ENCODE data around the gene COL9A2.
A peak's percentile ranks its signal among the peaks of the same experiment; 100 is the strongest.
"Not testable (repeated sequence)": the region's sequence is repeated elsewhere in the genome, so short reads cannot be mapped to it uniquely, and the experiment has no call there.

COL9A2 gene

DNA sequence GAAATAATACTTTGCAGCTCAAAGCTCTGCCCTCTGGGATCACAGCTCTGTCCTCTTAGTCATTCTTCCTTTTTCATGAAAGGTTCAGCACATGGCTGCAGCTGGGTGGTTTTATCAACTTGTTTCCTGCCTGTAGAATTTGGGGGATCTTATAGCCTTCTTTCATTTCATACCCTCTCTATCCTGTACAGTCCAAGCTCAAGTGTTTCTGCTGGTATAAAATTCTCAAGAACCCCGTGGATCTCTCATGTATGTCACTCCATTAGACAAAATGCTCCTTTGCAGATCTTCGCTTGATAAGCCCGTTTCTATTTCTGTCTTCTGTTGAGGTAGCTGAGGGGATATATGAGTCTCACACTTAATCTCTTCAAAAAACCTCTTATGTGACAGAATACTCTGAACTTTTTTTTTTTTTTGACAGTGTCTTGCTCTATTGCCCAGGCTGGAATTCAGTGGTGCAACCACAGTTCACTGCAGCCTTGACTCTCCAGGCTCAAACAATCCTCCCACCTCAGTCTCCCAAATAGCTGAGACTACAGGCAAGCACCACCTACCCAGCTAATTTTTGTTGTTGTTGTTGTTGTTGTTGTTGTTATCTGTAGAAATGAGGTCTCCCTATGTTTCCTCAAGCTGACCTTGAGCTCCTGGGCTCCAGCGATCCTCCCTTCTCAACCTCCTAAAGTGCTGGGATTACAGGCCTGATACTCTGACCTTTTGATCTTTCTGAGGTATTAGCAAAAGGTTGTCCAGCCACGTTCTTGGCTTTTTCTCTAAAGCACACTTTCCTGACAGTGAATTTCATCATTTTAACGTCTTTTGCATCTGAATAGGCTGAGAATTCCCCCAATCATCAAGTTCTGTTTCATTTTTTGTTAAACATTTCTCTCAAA lies 24.6 kb upstream of the COL9A2 start:
- no peaks in the 10 kb centered on the region for H3K4me1 ChIP-seq (ENCODE audit: insufficient read depth, low read length)
- no peak overlapping the region for H3K9ac ChIP-seq (ENCODE audit: low read depth, low read length)
- no peaks in the 10 kb centered on the region for H3K36me3 ChIP-seq (ENCODE audit: insufficient read depth, low read length)
- H3K9me3 ChIP-seq (ENCODE audit: control insufficient read depth, insufficient read depth, low read length) = 0 out of 2 replicates have a peak, but pooled peaks cover 2% of the 10 kb centered on the region

DNA sequence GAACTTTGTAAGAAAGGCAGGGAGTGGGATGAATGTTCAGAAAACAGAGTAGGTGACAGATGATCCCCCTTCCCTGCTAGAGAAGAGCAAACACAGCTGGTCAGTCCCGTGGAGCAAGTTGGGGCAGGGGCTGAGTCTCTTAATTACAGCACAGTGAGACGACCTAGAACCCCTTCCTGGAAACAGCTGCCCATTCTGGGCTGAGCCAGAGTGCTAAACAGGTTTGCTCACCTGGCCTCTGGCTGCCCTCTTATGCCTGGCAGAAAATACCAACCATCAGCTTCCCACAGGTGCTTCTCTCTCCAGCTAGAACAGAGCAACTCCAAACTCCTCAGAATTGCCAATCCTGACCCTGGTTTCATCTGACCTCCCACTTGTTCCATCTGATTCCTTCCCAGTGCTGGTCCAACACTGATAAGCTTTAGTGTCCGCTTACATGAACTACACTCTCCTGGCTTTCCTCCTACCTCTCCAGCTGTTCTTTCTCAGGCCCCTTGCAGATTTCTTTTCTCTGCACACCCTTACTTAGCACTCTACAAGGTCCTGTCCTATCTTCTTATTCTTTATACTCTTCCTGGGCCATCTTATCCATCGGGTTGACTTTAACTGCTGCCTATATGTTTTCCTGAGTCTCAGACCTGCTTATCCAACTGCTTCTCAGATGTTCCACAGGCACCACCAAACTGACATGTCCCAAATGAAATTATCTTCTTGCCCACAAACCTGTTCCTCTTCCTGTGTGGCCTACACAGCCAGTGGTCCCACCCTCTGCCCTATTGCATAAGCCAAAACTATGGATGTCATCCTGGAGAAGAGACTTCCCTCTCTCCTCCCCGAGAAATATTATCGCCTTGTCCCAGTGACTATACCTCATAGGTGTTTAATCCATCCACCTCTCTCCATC lies 22.6 kb upstream of the COL9A2 start:
- H3K9ac ChIP-seq (ENCODE audit: low read depth, low read length) = no peak overlapping the region
- 0 out of 2 replicates have a peak, but pooled peaks cover 2% of the 10 kb centered on the region for H3K9me3 ChIP-seq (ENCODE audit: control insufficient read depth, insufficient read depth, low read length)
- no peaks in the 10 kb centered on the region for H3K36me3 ChIP-seq (ENCODE audit: insufficient read depth, low read length)
- H3K4me1 ChIP-seq (ENCODE audit: insufficient read depth, low read length) = no peaks in the 10 kb centered on the region

DNA sequence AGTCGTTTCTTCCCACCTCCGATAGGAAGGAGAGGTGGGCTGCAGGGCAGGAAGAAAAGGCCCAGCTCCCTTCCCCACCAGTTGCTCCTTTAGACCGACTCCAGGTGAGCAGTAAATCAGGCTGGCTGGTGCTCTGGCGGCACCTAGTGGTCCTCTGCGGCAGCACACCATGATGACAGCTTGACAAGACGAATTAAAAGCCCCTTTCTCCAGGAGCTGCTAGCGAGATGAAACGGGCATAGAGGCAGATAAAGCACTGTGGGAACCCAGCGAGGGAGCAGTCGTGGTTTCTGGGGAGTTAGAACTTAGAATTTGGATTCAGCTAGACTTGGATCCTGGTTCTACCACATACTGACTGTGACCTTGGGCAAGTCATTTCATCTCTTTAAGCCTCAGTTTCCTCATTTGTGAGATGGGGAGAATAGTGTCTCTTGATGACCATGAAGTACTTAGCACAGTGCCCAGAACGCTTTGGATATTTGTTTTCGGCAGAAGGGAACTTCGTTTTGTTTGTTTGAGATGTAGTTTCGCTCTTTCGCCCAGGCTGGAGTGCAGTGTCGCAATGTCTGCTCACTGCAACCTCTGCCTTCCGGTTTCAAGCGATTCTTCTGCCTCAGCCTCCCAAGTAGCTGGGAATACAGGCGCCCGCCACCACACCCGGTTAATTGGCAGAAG lies 21.8 kb upstream of the COL9A2 start:
- H3K36me3 ChIP-seq (ENCODE audit: insufficient read depth, low read length) = no peaks in the 10 kb centered on the region
- no peak overlapping the region for H3K9ac ChIP-seq (ENCODE audit: low read depth, low read length)
- H3K9me3 ChIP-seq (ENCODE audit: control insufficient read depth, insufficient read depth, low read length) = 0 out of 2 replicates have a peak, but pooled peaks cover 2% of the 10 kb centered on the region
- no peaks in the 10 kb centered on the region for H3K4me1 ChIP-seq (ENCODE audit: insufficient read depth, low read length)

DNA sequence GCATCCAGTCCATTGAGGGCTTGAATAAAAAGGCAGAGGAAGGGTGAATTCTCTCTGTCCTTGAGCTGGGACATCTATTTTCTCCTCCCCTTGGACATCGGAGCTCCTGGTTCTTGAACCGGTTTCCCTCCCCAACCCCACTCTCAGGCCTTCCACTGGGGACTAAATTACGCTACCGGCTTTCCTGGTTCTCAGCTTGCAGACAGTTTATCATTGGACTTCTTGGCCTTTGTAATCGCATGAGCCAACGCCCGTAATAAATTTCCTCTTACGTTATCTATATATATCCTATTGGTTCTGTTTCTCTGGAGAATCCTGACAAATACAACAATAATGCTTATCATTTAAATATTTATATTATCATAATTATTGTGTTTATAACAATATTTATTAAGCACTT lies 20.4 kb upstream of the COL9A2 start:
- Histone ChIP-seq H3K4me1 (ENCODE audit: insufficient read depth, low read length) (no peaks in the 10 kb centered on the region), H3K9me3 (ENCODE audit: control insufficient read depth, insufficient read depth, low read length) (0 out of 2 replicates have a peak, but pooled peaks cover 2% of the 10 kb centered on the region), H3K36me3 (ENCODE audit: insufficient read depth, low read length) (no peaks in the 10 kb centered on the region), H3K9ac (ENCODE audit: low read depth, low read length) (no peak overlapping the region)

DNA sequence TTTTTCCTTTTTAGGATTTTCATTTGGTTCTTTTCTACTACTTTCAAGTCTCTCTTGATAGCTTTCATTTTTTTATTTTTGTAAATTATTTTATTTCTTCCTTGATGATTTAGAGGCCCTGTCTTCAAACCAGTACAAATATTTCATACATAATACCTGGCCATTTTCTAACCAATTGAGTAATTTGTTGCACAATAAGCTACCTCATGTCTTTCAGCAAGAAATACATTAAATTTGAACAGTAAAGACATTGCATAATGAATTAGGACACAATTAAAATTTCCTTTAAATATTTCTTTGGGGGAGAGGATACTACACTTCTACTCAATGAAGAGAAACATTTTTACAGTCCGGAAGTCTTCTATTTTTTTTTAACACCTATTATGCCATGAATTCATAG lies 15.6 kb upstream of the COL9A2 start:
- no peak overlapping the region for H3K9ac ChIP-seq (ENCODE audit: low read depth, low read length)
- H3K36me3 ChIP-seq (ENCODE audit: insufficient read depth, low read length) = no peaks in the 10 kb centered on the region
- no peaks in the 10 kb centered on the region for H3K9me3 ChIP-seq (ENCODE audit: control insufficient read depth, insufficient read depth, low read length)
- no peaks in the 10 kb centered on the region for H3K4me1 ChIP-seq (ENCODE audit: insufficient read depth, low read length)

DNA sequence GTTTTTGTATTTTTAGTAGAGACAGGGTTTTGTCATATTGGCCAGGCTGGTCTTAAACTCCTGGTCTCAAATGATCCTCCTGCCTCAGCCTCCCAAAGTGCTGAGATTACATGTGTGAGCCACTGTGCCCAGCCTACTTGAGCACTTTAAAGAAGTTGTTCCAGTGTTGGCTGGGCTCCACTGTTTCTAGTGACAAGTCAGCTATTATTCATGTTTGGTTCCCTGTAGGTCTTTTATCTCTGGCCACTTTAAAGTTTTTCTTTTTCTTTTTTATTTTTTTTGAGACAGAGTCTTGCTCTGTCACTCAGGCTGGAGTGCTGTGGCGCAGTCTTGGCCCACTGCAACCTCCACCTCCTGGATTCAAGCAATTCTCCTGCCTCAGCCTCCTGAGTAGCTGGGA lies 14.3 kb upstream of the COL9A2 start:
- not testable (repeated sequence) for H3K4me1 ChIP-seq (ENCODE audit: insufficient read depth, low read length); H3K9me3 ChIP-seq (ENCODE audit: control insufficient read depth, insufficient read depth, low read length); H3K36me3 ChIP-seq (ENCODE audit: insufficient read depth, low read length); H3K9ac ChIP-seq (ENCODE audit: low read depth, low read length)

DNA sequence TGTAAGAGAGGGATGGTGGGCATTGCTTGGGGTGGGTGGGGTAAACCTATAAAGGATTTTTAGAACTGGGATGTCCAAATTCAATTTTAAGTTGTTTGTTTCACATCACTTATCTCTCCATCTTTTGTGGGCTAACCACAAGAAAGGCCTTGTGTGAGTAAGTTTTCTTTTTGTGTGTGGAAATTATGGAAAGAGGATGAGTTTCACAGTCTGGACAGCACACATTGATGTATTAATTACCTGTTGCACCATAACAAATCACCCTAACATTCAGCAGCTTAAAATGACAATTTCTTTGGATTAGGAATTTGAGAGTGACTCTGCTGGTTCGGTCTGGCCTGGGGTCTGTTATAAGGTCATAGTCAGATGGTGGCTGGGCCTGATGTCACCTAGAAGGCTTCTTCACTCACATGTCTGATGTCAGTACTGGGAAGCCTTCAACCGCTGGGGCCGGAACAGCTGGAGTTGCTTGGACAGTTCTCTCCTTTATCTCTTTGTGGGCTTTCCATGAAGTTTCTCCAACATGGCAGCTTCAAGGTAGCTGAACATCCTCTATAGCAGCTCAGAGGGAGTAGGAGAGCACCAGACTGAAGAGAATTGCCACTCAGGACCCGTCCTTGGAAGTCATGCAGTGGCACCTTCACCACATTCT lies 2.0 kb upstream of the COL9A2 start:
- no peak overlapping the region for H3K9ac ChIP-seq (ENCODE audit: low read depth, low read length)
- H3K4me1 ChIP-seq (ENCODE audit: insufficient read depth, low read length) = peaks cover 8% of the 10 kb centered on the region
- H3K9me3 ChIP-seq (ENCODE audit: control insufficient read depth, insufficient read depth, low read length) = no peaks in the 10 kb centered on the region
- H3K36me3 ChIP-seq (ENCODE audit: insufficient read depth, low read length) = no peaks in the 10 kb centered on the region

DNA sequence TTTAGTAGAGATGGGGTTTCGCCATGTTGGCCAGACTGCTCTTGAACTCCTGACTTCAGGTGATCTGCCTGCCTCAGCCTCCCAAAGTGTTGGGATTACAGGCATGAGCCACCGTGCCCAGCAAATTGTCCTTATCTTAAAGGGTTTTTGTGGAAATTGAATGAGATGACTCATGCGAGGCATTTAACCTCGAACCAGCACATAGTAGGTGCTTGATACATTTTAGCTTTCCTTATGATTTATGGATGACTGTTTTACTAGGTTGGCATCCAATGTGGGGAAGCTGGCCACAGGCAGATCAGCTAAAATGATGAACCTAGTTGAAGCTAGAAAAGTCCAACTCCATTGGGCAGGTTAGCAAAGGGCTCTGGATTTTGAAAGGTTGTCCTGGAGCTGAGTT lies 1.4 kb upstream of the COL9A2 start:
- Histone ChIP-seq H3K9ac (ENCODE audit: low read depth, low read length) (no peak overlapping the region), H3K36me3 (ENCODE audit: insufficient read depth, low read length) (no peaks in the 10 kb centered on the region), H3K9me3 (ENCODE audit: control insufficient read depth, insufficient read depth, low read length) (no peaks in the 10 kb centered on the region), H3K4me1 (ENCODE audit: insufficient read depth, low read length) (peaks cover 10% of the 10 kb centered on the region)

DNA sequence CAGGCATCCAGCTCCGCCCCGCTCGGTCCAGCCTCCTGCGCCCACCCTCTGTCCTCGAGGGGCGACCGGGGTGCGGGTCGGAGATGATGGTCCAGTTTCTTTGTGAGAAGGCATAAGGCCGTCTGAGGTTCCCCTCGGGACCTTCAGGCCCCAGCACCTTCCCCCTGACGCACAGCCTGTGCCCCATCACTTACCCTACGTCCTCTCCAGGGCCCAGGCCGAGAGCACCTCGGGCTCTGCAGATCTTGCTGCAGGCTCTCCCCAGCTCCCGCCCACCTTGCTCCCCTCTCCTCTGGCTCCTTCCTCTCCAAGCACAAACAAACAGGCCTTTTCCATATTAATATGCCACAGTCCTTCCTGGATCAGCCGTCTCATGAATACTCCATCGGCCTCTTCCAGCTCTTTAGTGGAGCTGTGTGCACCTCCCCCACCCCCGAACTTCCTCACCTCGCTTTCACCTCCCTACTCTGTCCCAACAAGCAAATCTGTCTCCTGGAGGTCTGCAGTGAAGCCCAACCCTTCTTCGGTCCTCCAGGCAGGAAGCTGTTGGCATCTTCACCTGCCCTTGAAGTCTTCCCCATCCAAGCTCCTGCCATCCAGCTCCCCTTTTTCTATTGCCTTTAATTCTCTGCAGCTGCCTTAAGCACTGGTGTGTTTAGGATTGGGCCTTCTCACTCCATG lies 448 bp upstream of the COL9A2 start:
- Histone ChIP-seq H3K9ac (ENCODE audit: low read depth, low read length) (peak overlapping the region; percentile 62; the same call in 1 of the 2 replicates), H3K9me3 (ENCODE audit: control insufficient read depth, insufficient read depth, low read length) (no peaks in the 10 kb centered on the region), H3K4me1 (ENCODE audit: insufficient read depth, low read length) (peaks cover 10% of the 10 kb centered on the region), H3K36me3 (ENCODE audit: insufficient read depth, low read length) (no peaks in the 10 kb centered on the region)

DNA sequence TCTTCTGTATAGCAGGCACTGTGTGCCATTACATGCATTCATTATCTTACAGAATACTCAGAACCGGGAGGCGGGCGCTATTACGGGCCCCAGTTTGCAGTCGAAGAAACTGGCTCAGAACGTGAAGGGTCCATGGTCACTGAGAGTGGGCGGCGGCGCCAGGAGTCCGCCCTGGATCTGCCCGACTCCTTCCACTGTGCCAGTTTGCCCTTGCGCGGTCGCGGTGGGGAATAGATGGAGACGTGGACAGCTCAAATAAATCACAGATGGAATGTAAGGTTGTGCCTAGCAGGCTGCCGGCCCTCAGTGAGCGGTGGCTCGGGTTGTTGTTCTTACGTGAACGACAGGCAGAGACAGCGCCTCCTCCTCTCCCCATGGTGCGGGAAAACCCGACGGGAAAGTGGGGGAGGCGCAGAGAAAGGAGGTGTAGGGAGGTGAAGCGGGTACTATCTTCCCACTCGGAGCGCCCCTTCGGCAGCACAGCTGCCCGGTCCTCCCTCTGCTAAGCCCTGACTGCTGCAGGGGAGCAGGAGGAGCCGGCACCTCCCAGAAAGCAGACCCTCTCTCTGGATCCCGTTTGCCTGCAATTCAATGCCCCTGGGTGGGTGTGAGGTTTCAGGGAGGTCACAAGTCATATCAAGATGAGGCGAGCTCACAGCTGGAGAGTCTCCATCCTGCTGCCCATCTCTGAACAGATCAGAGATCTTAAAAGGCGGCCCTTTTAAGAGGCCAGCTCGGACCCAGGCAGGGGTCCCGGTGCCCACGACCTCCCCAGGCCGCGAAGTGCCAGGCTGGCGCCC lies 1.1 kb downstream of the COL9A2 start:
- Histone ChIP-seq H3K4me1 (ENCODE audit: insufficient read depth, low read length) (peaks cover 10% of the 10 kb centered on the region), H3K9ac (ENCODE audit: low read depth, low read length) (peak overlapping the region; percentile 62; the same call in 1 of the 2 replicates), H3K9me3 (ENCODE audit: control insufficient read depth, insufficient read depth, low read length) (no peaks in the 10 kb centered on the region), H3K36me3 (ENCODE audit: insufficient read depth, low read length) (no peaks in the 10 kb centered on the region)

DNA sequence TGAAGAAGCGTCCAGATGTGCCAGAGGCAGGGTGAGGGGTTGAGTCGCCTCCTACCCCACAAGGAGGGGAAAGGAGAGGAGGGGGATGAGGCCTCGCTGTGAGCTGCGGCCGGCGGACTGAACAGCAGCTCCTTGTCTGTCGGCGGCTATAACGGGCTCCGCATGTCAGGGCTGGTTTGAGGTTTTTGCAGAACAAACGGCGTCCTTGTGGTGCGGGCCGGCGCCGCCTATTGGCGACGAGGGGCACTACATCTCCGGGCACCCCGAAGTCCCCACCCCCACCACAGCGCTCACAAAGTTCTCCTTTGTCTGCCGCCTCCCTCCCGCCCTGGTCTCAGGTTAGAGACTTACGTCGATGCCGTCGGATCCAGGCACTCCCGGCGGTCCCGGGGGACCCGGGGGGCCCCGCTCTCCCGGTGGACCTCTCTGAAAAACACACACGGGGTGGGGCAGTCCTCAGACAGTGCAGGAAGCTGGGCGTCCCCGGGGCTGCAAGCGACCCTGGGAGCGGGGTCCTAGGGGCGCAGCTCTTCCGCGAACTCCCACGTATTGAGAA lies 1.8 kb downstream of the COL9A2 start:
- Histone ChIP-seq H3K4me1 (ENCODE audit: insufficient read depth, low read length) (peaks cover 10% of the 10 kb centered on the region), H3K36me3 (ENCODE audit: insufficient read depth, low read length) (no peaks in the 10 kb centered on the region), H3K9ac (ENCODE audit: low read depth, low read length) (peak overlapping the region; percentile 62; the same call in 1 of the 2 replicates), H3K9me3 (ENCODE audit: control insufficient read depth, insufficient read depth, low read length) (no peaks in the 10 kb centered on the region)

DNA sequence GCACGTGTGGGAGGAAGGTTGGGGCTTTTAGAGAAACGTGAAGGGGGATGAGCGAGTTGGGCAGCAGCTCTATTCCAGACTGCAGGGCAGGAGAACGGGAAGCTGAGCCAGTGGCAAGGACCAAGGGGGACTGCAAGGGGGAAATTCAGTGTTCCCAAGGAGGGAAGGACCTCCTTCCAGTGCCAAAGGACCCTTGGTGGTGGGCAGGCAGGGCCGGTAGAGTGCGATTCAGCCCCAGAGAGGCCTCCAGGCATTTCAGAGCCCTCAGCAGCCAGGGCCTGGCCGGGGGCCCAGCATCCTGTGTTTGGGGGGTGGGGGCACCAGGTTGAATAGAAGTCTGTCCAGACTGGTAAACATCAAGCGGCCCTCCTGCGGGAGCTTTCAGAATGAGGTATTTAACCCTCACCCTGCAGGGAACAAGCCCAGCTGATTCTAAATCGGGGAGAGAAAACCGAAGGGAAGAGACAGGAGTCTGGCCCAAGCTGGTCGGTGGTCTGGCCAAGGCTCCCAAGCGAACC lies 2.3 kb downstream of the COL9A2 start:
- no peaks in the 10 kb centered on the region for H3K9me3 ChIP-seq (ENCODE audit: control insufficient read depth, insufficient read depth, low read length)
- H3K4me1 ChIP-seq (ENCODE audit: insufficient read depth, low read length) = peaks cover 10% of the 10 kb centered on the region
- H3K9ac ChIP-seq (ENCODE audit: low read depth, low read length) = peak overlapping the region; percentile 46; the same call in 1 of the 2 replicates
- no peaks in the 10 kb centered on the region for H3K36me3 ChIP-seq (ENCODE audit: insufficient read depth, low read length)

Data from ES-I3 (cell line).